Mesodermal cell (in vitro differentiated cells): Measurements from ENCODE around the gene RELL1.

ENCODE experiments used
- H3K27ac ChIP-seq: 2 replicates; pipeline ENCODE4 v1.7.0; 2013; ENCODE audit warnings: mild to moderate bottlenecking, low read depth, low read length, moderate library complexity; ENCODE audit not compliant: severe bottlenecking
- H3K36me3 ChIP-seq: 2 replicates; pipeline ENCODE4 v1.7.1; 2013; ENCODE audit warnings: mild to moderate bottlenecking, low read length, moderate library complexity; ENCODE audit not compliant: control insufficient read depth, insufficient read depth
- H3K4me1 ChIP-seq: one replicate; pipeline ENCODE4 v1.7.1; 2013; ENCODE audit warnings: mild to moderate bottlenecking, low read length; ENCODE audit not compliant: insufficient read depth, control insufficient read depth, poor library complexity, severe bottlenecking
- H3K4me3 ChIP-seq: 2 replicates; pipeline ENCODE4 v1.7.0; 2013; ENCODE audit warnings: low read length, control low read depth, mild to moderate bottlenecking; ENCODE audit not compliant: insufficient read depth, poor library complexity, severe bottlenecking; ENCODE audit errors: extremely low read depth
- H3K9me3 ChIP-seq: 2 replicates; pipeline ENCODE4 v1.7.1; 2013; ENCODE audit warnings: mild to moderate bottlenecking, low read length, moderate library complexity; ENCODE audit not compliant: control insufficient read depth
- WGBS, 2 experiments: methylation state at CpG; one replicate each; pipeline ENCODE4 v1.1.5; 2013; ENCODE audit warnings: missing lambda C conversion rate in 2 of 2; ENCODE audit not compliant: insufficient coverage in 2 of 2; 5-methylcytosine and 5-hydroxymethylcytosine counted together

RELL1 gene

DNA sequence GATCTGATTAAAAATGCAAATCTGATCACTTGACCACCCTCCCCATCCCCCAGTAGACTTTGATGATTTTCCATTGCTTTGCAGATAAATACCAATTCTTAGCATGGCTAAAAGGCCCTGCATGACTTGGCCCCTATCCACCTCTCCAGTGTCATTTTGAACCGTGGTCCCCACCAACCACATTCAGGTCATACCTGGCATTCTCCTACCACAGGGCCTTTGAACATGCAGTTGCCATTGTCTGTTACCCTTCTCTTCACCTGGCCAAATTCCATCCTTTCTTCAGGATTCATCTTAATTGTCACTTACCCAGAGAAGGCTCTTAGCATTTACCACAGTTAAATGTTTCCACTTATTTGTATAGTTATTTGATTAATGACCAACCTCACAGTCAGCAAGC is 36.9 kb upstream of the RELL1 start:
- Histone ChIP-seq H3K36me3 (no peaks in the 10 kb centered on the region), H3K27ac (no peak overlapping the region), H3K4me1 (no peaks in the 10 kb centered on the region), H3K9me3 (no peaks in the 10 kb centered on the region), H3K4me3 (no peak overlapping the region)
- 83 to 86% methylated on average over 1 of the region's 1 CpG for WGBS, 2 experiments

DNA sequence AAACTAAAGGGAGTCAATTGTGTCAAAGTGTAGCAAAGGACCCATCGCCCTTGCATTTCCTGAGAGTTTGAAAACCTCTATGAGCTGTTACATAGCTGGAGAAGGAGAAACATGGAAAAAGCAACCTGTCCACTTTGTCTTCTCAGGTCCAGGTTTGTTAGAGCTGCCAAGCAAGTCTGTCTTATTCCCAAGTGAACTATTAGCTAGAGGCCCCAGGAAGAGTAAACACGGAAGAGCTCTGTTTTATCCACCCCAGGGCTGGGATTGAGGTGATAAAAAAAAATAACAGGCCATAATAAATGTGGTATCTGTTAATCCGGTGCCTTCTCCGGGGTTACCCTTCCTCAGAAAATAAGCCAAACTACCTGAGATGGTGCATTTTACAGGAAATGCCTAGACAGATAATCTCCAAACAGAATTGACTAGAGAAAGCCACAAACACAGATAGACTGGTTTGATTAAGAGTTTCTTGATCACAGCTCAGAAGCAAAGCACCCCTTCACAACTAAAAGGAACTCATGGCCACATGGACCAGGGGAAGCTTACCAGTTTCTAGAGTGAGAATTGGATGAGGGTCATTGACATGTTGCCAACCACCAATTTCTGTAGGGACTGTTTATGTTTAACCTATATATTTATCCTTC is 35.9 kb upstream of the RELL1 start:
- Histone ChIP-seq H3K9me3 (no peaks in the 10 kb centered on the region), H3K27ac (no peak overlapping the region), H3K36me3 (no peaks in the 10 kb centered on the region), H3K4me3 (no peak overlapping the region), H3K4me1 (no peaks in the 10 kb centered on the region)
- 87 to 100% methylated on average over 2 to 3 of the region's 4 CpGs for WGBS, 2 experiments

DNA sequence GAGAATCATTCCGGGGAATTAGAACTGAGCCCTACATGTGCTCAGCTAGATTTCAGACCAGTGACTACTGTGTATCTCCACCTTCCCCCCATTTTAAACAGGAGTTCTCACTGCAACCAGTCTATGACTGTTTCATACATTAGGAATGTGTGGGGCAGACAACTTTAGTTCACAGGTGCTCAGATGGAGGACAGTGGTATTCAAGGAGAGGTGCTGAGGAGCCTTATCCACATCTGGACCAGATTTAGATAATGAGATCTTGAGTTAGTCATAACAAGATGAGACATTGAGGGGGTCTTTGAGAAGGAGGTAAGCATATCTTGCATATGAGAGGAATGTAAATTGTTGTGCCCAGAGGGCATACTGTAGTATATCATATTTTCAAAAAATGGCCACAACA is 32.8 kb upstream of the RELL1 start:
- 83% methylated on average over 1 of the region's 1 CpG; no CpG with 5 or more reads in 1 of the 2 experiments for WGBS, 2 experiments
- Histone ChIP-seq H3K4me1 (no peaks in the 10 kb centered on the region), H3K4me3 (no peak overlapping the region), H3K9me3 (no peaks in the 10 kb centered on the region), H3K27ac (no peak overlapping the region), H3K36me3 (no peaks in the 10 kb centered on the region)

DNA sequence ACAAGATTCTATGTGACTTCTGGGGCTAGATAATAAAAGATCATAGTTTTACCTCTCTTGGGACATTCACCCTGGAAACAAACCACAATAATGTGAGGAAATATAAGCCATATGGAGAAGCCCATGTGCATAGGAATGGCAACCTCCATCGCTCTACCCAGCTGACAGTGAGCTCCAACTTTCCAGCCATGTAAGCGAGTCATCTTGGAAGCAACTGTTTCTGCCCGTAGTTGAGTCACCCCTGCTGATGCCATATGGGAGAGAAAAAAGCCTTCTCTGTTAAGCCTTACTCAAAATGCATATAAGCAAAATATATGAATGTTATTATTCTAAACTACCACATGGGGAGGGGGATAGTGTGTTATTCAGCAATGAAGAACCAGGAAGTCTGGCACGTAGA is 31.4 kb upstream of the RELL1 start:
- H3K27ac ChIP-seq = no peak overlapping the region
- no peak overlapping the region for H3K4me3 ChIP-seq
- H3K4me1 ChIP-seq = no peaks in the 10 kb centered on the region
- WGBS, 2 experiments = 97 to 100% methylated on average over 1 to 3 of the region's 4 CpGs
- no peaks in the 10 kb centered on the region for H3K36me3 ChIP-seq
- H3K9me3 ChIP-seq = no peaks in the 10 kb centered on the region

DNA sequence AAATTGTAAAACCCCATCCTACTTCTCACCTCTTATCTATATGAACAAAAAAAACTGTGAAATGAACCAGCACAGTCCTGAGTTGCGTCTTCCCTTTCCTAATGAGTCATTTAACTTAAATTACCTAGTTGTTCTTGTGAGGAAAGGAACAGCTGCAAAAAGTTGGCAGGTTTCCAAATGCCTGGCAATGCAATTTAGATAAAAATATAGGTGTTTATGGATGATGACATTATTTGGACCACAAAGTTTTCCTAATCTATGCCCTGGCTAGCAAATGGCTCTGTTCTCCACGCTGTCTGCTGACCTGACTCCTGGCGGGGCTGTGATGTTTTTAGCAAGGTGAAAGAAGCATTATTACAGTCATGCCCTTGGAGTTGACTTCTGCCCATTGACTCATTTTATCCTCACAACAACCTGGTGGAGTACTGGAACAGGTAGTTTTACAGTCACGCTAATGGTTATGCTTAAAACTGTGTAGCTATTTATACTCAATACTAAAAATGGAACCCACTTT is 29.8 kb upstream of the RELL1 start:
- Histone ChIP-seq H3K27ac (no peak overlapping the region), H3K4me1 (no peaks in the 10 kb centered on the region), H3K36me3 (no peaks in the 10 kb centered on the region), H3K4me3 (no peak overlapping the region), H3K9me3 (no peaks in the 10 kb centered on the region)
- 87 to 92% methylated on average over 2 of the region's 4 CpGs for WGBS, 2 experiments

- no peak overlapping the region for H3K4me3 ChIP-seq
- H3K4me1 ChIP-seq = no peaks in the 10 kb centered on the region
- WGBS, 2 experiments = 100% methylated on average over 1 of the region's 1 CpG; no CpG with 5 or more reads in 1 of the 2 experiments
- no peaks in the 10 kb centered on the region for H3K9me3 ChIP-seq
- no peak overlapping the region for H3K27ac ChIP-seq
- H3K36me3 ChIP-seq = no peaks in the 10 kb centered on the region
These were observed 24.3 kb upstream of the RELL1 start for GRCh38 chr4:37710491-37710890.

DNA sequence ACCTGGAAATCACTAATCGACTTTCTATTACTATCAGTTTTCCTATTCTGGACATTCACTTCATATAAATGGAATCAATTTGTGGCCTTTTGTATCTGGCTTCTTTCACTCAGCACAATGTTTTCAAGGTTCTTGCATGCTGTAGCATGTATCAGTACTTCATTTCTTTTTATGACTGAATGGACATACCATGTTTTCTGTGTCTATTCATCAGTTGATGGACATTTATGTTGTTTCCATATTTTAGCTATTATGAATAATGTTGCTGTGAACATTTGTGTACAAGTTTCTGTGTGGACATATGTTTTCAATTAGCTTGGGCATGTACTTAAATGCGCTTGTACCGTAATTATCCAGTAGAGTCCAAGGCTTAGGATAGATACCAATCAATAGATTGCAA is 19.9 kb upstream of the RELL1 start:
- Histone ChIP-seq H3K27ac (no peak overlapping the region), H3K4me1 (no peaks in the 10 kb centered on the region), H3K36me3 (no peaks in the 10 kb centered on the region), H3K4me3 (no peak overlapping the region), H3K9me3 (no peaks in the 10 kb centered on the region)
- WGBS, 2 experiments = 85 to 95% methylated on average over 2 of the region's 3 CpGs

DNA sequence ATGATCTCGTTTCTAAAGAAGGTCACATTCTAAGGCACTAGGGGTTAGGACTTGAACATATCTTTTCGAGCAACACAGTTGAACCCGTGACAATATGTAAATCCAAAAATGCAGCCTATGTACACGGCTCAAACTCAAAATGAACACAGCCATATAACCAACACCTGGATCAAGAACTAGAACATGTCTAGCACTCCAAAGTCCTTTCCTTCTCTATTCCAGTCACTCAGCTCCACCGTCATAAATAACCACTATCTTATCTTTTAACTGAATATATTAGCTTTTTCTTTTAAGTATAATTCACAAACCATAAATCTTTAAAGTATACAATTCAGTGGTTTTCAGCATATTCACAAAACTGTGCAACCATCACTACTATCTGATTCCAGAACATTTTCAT is 19.4 kb upstream of the RELL1 start:
- Histone ChIP-seq H3K4me1 (no peaks in the 10 kb centered on the region), H3K27ac (no peak overlapping the region), H3K36me3 (no peaks in the 10 kb centered on the region), H3K4me3 (no peak overlapping the region), H3K9me3 (no peaks in the 10 kb centered on the region)
- 100% methylated on average over 2 to 3 of the region's 5 CpGs for WGBS, 2 experiments

GRCh38 chr4:37699868-37700481 is 13.8 kb upstream of the RELL1 start:
- Histone ChIP-seq H3K4me1 (no peaks in the 10 kb centered on the region), H3K9me3 (no peaks in the 10 kb centered on the region), H3K36me3 (no peaks in the 10 kb centered on the region), H3K4me3 (no peak overlapping the region), H3K27ac (no peak overlapping the region)
- 93% methylated on average over 3 to 4 of the region's 5 CpGs for WGBS, 2 experiments

- Histone ChIP-seq H3K4me3 (no peak overlapping the region), H3K27ac (no peak overlapping the region), H3K4me1 (no peaks in the 10 kb centered on the region), H3K9me3 (no peaks in the 10 kb centered on the region), H3K36me3 (no peaks in the 10 kb centered on the region)
- 84 to 100% methylated on average over 1 to 2 of the region's 3 CpGs for WGBS, 2 experiments
These were observed 11.4 kb upstream of the RELL1 start for GRCh38 chr4:37697566-37697965.
